ENCODE measurements around the gene PJA2.

The PJA2 gene

DNA sequence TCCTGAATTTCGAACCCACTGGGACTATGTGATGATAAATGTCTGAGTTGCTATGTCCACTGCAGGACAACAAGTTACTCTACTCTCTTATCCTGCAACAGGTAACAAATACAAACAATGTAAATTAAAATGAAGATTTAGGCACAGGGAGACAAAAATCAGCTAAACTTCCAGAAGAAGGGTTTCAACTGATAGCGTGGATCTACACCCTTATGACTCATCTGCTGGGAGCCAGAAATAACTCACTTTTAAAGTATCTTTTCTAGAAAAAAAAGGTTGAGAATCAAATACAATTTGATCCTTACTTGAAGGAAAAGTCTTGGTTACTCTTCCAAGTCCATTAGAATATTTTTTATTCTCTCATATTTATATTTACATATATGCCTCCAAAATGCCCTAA lies 21.4 kb downstream of the PJA2 start:
- no peaks in the 10 kb centered on the region for H3K9me2 ChIP-seq (replicated peaks; ENCODE audit: control insufficient read depth, low read length)
- H4K20me1 ChIP-seq (ENCODE audit: control insufficient read depth, insufficient read depth, low read depth, low read length), result no peaks in the 10 kb centered on the region
- no peaks in the 10 kb centered on the region for H3F3A ChIP-seq (ENCODE audit: control insufficient read depth, insufficient read depth)
- TF ChIP-seq, protein P1, sequence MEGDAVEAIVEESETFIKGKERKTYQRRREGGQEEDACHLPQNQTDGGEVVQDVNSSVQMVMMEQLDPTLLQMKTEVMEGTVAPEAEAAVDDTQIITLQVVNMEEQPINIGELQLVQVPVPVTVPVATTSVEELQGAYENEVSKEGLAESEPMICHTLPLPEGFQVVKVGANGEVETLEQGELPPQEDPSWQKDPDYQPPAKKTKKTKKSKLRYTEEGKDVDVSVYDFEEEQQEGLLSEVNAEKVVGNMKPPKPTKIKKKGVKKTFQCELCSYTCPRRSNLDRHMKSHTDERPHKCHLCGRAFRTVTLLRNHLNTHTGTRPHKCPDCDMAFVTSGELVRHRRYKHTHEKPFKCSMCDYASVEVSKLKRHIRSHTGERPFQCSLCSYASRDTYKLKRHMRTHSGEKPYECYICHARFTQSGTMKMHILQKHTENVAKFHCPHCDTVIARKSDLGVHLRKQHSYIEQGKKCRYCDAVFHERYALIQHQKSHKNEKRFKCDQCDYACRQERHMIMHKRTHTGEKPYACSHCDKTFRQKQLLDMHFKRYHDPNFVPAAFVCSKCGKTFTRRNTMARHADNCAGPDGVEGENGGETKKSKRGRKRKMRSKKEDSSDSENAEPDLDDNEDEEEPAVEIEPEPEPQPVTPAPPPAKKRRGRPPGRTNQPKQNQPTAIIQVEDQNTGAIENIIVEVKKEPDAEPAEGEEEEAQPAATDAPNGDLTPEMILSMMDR (IDR thresholded peaks at IDR 0.05; ENCODE audit: low read depth, low read length, poor library complexity, severe bottlenecking), result no peak
- TF ChIP-seq EZH2phosphoT487 (IDR thresholded peaks at IDR 0.05; ENCODE audit: borderline replicate concordance, low read length), result no peak
- no peak overlapping the region for H3K4me3 ChIP-seq (ENCODE audit: low read length)
- no peaks in the 10 kb centered on the region for H3K27me3 ChIP-seq (ENCODE audit: control insufficient read depth, low read length)
- H3K36me3 ChIP-seq (ENCODE audit: control insufficient read depth, low read length), result peaks cover 14% of the 10 kb centered on the region
- H3K4me2 ChIP-seq (ENCODE audit: low read length), result no peak overlapping the region
- H3K79me2 ChIP-seq (ENCODE audit: control insufficient read depth, low read length), result peaks cover 73% of the 10 kb centered on the region
- H3K27ac ChIP-seq (ENCODE audit: low read depth, low read length), result no peak overlapping the region
- H3K9me3 ChIP-seq (ENCODE audit: control insufficient read depth, insufficient read depth, low read length), result peaks cover 7% of the 10 kb centered on the region; the same call in 1 of the 2 replicates
- H3K4me1 ChIP-seq (ENCODE audit: control insufficient read depth, low read length), result no peaks in the 10 kb centered on the region

DNA sequence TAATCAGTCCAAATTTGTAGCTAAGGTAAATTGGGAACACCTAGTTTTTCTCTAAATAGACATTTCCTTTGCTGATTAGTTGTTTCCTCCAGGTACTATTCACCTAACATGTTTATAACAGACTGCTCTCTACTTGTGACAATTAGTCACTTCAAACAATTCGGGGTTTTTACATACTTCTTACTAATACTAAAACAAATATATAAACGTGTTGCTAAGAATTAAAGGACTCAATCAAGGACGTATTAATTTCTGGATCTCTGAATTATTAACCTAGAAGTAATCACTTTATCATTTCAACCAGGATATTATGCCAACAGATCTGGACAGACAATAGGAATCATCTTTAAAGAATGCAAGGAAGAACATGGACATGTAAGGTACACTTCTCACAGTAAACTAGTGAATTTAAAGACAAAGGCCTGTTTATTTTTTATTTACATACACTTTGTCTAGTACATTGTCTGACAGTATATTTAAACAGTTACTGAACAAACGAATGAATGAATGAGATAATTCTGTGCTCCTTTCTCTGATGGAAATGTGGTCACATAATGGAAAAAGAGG lies 22.3 kb downstream of the PJA2 start:
- Histone ChIP-seq H3K4me3 (ENCODE audit: low read length) (no peak overlapping the region), H3F3A (ENCODE audit: control insufficient read depth, insufficient read depth) (no peaks in the 10 kb centered on the region), H4K20me1 (ENCODE audit: control insufficient read depth, insufficient read depth, low read depth, low read length) (no peaks in the 10 kb centered on the region), H3K79me2 (ENCODE audit: control insufficient read depth, low read length) (peaks cover 63% of the 10 kb centered on the region), H3K4me2 (ENCODE audit: low read length) (no peak overlapping the region), H3K9me3 (ENCODE audit: control insufficient read depth, insufficient read depth, low read length) (peaks cover 7% of the 10 kb centered on the region; the same call in 1 of the 2 replicates), H3K27me3 (ENCODE audit: control insufficient read depth, low read length) (no peaks in the 10 kb centered on the region), H3K36me3 (ENCODE audit: control insufficient read depth, low read length) (peaks cover 21% of the 10 kb centered on the region), H3K9me2 (replicated peaks; ENCODE audit: control insufficient read depth, low read length) (no peaks in the 10 kb centered on the region), H3K27ac (ENCODE audit: low read depth, low read length) (no peak overlapping the region), H3K4me1 (ENCODE audit: control insufficient read depth, low read length) (no peaks in the 10 kb centered on the region)
- TF ChIP-seq, protein P1 (IDR thresholded peaks at IDR 0.05; ENCODE audit: low read depth, low read length, poor library complexity, severe bottlenecking), result no peak
- no peak for TF ChIP-seq EZH2phosphoT487 (IDR thresholded peaks at IDR 0.05; ENCODE audit: borderline replicate concordance, low read length)

DNA sequence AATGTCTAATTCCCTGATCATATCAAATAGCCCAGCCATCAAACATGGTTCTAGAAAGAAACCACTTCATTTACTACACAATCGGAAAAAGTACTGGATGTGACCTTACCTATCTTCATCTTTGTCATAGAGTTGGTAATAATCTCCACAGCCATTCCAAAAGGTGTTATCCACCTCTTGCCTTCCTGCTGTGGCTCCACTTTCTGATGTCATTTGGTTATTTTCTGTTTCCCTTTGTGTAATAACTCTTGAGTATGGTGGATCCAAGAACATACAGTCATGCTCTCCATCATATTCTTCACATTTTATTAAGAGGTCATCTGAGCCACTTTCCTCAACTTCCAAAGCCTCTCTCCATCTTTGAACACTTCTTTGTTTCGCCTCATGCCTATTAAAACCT lies 31.7 kb downstream of the PJA2 start:
- no peak overlapping the region for H3K4me3 ChIP-seq (ENCODE audit: low read length)
- H3F3A ChIP-seq (ENCODE audit: control insufficient read depth, insufficient read depth), result no peaks in the 10 kb centered on the region
- H3K4me1 ChIP-seq (ENCODE audit: control insufficient read depth, low read length), result no peaks in the 10 kb centered on the region
- no peak overlapping the region for H3K4me2 ChIP-seq (ENCODE audit: low read length)
- H3K9me3 ChIP-seq (ENCODE audit: control insufficient read depth, insufficient read depth, low read length), result no peaks in the 10 kb centered on the region
- H4K20me1 ChIP-seq (ENCODE audit: control insufficient read depth, insufficient read depth, low read depth, low read length), result no peaks in the 10 kb centered on the region
- H3K79me2 ChIP-seq (ENCODE audit: control insufficient read depth, low read length), result no peaks in the 10 kb centered on the region
- no peak overlapping the region for H3K27ac ChIP-seq (ENCODE audit: low read depth, low read length)
- H3K36me3 ChIP-seq (ENCODE audit: control insufficient read depth, low read length), result peaks cover 54% of the 10 kb centered on the region
- TF ChIP-seq EZH2phosphoT487 (IDR thresholded peaks at IDR 0.05; ENCODE audit: borderline replicate concordance, low read length), result no peak
- TF ChIP-seq, protein P1 (IDR thresholded peaks at IDR 0.05; ENCODE audit: low read depth, low read length, poor library complexity, severe bottlenecking), result no peak
- H3K9me2 ChIP-seq (replicated peaks; ENCODE audit: control insufficient read depth, low read length), result no peaks in the 10 kb centered on the region
- no peaks in the 10 kb centered on the region for H3K27me3 ChIP-seq (ENCODE audit: control insufficient read depth, low read length)
